Testis (tissue), 2 donors: ENCODE data around the gene NFIB.

ENCODE experiments used
- CTCF ChIP-seq, 3 experiments: fragments of 450-650 bp in 2 of 3; fragments of 200-600 bp in 1 of 3; sonication (generic) in 1 of 3; IDR thresholded peaks; one replicate each; pipeline ENCODE4 v1.5.1; 2016 to 2019; ENCODE audit warnings: antibody characterized with exemption in 3 of 3, mild to moderate bottlenecking in 2 of 3, moderate library complexity in 1 of 3
- POLR2A ChIP-seq: fragments of 450-650 bp; IDR thresholded peaks from one replicate; pipeline ENCODE4 v1.6.1; 2017; ENCODE audit warnings: antibody characterized with exemption, mild to moderate bottlenecking, moderate library complexity

DNA sequence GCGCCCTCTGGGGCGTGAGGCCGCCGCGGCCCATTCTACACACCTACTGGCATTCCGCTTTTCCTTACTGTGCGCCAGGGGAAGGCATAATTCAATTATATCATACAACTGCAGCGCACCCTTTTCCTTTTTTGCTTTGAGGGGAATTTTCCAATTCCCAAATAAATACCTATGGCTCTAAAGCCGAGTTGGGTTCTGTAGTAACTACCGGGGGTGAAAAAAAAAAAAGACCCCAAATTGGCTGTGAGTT, 34.1 kb upstream of the NFIB start:
- peak in 1 of 3 experiments; percentile 9 for TF ChIP-seq CTCF (IDR thresholded peaks at IDR 0.05)
- no peak for TF ChIP-seq POLR2A
